GM21825 (cell line): ENCODE data around the gene PSG5.
"Not testable (repeated sequence)": the region's sequence is repeated elsewhere in the genome, so short reads cannot be mapped to it uniquely, and the experiment has no call there.

Experiments used
- ATAC-seq: cut with Tn5 transposase; IDR thresholded peaks from one replicate; pipeline ENCODE4 v1.9.1; 2021; ENCODE audit warnings: mild to moderate bottlenecking, moderate library complexity; ENCODE audit not compliant: unreplicated experiment

PSG5 gene

GRCh38 chr19:43186311-43186935 lies at the start of gene PSG5:
Gene PSG5 (minus strand): TSS chr19:43186536. CDS start chr19:43186405, 131 bp downstream.
- not testable (repeated sequence) for ATAC-seq

DNA sequence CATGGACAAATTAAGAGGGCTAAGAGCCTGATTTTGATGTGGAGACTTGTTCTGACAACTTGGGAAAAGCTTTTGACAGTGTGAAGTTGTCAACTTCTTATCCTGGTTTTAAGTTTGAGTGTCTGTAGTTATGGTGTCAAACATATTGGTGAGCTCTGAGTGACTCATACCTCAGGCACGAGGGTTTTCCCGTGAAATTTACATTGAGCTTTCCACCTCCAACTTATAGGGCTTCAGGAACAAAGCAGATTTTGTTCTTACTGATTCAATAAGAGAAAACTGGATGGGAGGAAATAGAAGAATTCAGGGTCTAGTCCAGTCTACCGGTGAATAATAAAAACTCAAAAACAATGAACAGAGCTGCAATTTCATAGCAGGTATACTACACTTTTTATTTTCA lies 49.4 kb upstream of the PSG5 start:
- ATAC-seq, result not testable (repeated sequence)

- ATAC-seq, result no peak
These were observed 43.0 kb upstream of the PSG5 start for GRCh38 chr19:43229315-43229714.

DNA sequence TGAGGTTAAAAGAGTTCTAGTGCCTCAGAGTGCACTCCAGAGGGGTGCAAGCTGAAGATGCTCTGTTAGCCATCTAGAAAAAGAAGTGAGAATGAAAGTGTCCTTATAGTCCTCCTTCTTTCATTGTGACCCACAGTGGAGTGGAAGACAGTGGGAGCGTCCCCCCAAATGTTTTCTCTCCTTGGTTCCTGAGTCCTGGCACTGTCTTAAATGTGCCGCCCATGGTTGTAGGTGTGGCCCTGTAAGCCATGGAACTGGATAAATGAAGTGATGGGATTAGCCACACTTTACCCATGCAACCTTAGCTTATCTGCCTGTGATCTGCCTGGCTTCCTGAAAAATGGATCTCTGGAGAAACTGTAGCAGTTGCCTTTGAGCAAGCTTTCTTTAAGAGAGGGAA lies 42.4 kb upstream of the PSG5 start:
- not testable (repeated sequence) for ATAC-seq

- ATAC-seq, result not testable (repeated sequence)
These were observed 40.6 kb upstream of the PSG5 start for GRCh38 chr19:43226986-43227385.

DNA sequence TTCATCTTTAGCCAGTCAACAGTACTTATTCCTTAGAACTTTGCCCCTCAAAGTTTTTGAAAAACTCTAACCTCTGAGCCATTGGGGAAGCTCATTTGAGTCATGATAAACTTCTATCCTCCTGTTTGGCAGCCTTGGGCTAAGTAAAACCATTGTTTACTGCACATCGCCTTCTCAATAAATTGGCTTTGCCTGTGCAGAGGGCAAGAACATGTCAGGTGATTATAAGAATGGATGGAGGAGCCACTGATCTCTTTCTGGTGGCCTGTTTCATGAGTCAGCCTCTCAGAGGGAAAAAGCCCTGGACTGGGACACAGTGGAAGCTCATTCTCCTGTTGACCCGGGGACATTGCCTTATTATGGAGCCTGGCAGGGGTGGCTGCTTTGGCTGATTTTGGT lies 38.5 kb upstream of the PSG5 start:
- no peak for ATAC-seq

DNA sequence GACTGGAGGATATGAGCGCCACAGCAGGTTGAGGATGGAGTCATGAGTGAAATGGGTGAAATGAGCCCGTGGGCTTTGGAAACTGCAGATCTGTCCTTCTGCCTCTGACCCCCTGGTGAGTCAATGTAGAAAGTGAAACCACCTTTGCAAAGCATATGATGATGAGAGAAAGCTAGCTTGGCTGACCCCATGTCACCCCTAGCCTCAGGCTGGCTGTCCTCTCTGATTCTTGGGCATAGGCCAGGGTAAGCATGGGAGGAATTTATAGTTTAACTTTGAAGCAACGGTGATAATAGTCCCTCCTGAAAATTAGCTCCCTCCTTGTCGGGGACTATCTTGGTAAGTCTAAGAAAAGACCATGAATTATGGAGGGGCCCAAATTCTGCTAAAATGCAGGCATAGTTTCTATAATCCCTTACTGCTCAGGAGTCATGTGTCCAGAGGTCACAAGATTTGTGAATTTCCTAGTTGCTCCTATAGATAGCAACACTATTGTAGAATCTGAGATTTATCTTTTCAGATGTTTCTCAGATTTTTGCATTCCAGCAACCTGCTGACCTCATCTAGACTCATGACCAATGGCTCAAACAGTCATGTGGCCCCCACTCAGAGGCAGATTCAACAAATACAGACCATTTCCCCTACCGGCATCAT lies 38.0 kb upstream of the PSG5 start:
- not testable (repeated sequence) for ATAC-seq

- ATAC-seq, result not testable (repeated sequence)
These were observed 35.6 kb upstream of the PSG5 start for GRCh38 chr19:43221891-43222290.

- ATAC-seq, result not testable (repeated sequence)
These were observed 32.8 kb upstream of the PSG5 start for GRCh38 chr19:43219136-43219535.

GRCh38 chr19:43215881-43216280 lies 29.5 kb upstream of the PSG5 start:
- ATAC-seq, result not testable (repeated sequence)

- no peak for ATAC-seq
These were observed 21.7 kb upstream of the PSG5 start for GRCh38 chr19:43207991-43208390.

DNA sequence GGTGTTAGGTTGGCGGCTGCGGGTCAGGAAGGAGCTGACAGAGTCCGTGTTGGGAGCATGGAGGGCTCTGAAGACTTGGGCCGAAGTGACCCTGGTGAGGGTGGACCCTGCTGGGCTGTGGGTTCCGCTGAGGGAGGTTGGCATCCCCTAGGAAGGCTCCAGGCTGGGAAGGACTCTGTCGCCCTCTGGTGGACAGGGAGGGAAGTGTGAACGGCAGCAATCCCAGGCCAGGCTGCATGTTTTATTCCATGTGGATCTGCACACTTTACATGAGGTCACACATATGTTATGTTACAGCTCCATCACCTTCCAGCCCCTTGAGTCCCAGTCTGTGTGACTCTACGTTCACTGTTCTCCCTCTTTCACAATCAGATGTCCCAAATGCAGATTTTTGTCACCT lies 20.8 kb upstream of the PSG5 start:
- not testable (repeated sequence) for ATAC-seq

GRCh38 chr19:43205471-43206105 lies 19.3 kb upstream of the PSG5 start, which contains the start of gene PSG4:
Gene PSG4 (minus strand): TSS chr19:43205638. CDS start chr19:43205536, 102 bp downstream.
- ATAC-seq, result not testable (repeated sequence)

- not testable (repeated sequence) for ATAC-seq
These were observed 17.3 kb upstream of the PSG5 start for GRCh38 chr19:43203611-43204010.

DNA sequence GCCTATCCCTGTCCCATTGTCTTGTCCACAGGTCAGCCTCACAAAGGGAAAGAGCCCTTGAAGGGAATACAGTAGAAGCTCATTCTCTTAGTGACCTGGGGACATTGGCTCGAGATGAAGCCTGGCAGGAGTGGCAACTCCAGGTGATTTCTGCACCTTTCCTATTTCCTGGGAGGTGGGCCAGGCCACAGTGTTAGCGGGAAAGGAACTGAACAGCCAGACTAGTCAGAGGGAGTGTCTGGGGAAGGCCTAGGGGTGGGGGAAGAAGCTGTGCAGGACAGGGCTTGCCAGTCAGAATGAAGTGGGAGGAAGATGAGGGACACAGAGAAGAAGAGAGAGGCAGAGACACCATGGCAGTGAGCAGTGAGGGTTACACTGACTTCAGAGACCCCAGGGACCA lies 15.6 kb upstream of the PSG5 start:
- not testable (repeated sequence) for ATAC-seq

- ATAC-seq, result not testable (repeated sequence)
These were observed 15.0 kb upstream of the PSG5 start for GRCh38 chr19:43201337-43201801.

GRCh38 chr19:43198686-43199419 lies 12.5 kb upstream of the PSG5 start:
- ATAC-seq, result not testable (repeated sequence)

GRCh38 chr19:43197666-43198397 lies 11.5 kb upstream of the PSG5 start:
- ATAC-seq, result not testable (repeated sequence)

DNA sequence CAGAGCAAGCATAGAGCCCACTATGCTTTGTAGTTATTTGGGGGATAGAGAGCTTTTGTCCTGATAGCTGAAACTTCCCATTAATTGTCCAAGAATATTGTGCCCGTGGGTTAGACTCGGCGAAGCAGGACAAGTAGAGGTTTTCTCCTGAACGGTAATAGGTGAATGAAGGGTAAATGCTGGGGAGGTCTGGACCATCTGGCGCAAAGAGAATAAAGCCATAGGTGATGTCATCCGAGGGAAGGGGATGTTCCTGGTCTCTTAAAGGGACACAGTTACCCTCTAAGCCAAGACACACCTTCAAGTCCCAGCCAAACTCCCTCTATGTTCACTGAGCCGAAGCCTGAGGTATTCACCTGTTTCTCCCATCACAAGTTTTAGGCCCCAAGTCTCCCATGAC lies 8.1 kb upstream of the PSG5 start:
- not testable (repeated sequence) for ATAC-seq

- not testable (repeated sequence) for ATAC-seq
These were observed 6.2 kb upstream of the PSG5 start for GRCh38 chr19:43192381-43193155.
